MM.1S (cell line): ENCODE measurements around the gene PADI1.

Source experiments
- CTCF ChIP-seq: fragments of 300-600 bp; sonication (generic); IDR thresholded peaks from 2 replicates; pipeline ENCODE4 v1.5.1; 2016; ENCODE audit warnings: antibody characterized with exemption, low read length, mixed read lengths
- EZH2 ChIP-seq: fragments of 300-600 bp; sonication (generic); optimal IDR thresholded peaks from 2 replicates; pipeline ENCODE3; 2017; ENCODE audit warnings: low read depth, mild to moderate bottlenecking, antibody characterized with exemption, low read length, mixed read lengths

GRCh38 chr1:17213148-17213781 lies 8.3 kb downstream of the PADI1 start:
- TF ChIP-seq CTCF (no peak), EZH2 (no peak)
